HepG2 (cell line): Measurements from ENCODE around the gene CPVL. TPM values are rescaled to one million over a fixed set of nuclear protein-coding genes. Genes with fewer than 3 reads are reported as not detected.

Experiments used
- ATAC-seq: fragments of 200-7000 bp; cut with Tn5 transposase; 3 replicates; pipeline ENCODE4 v1.9.1; 2020; ENCODE audit warnings: mild to moderate bottlenecking, moderate library complexity
- BruUV-seq: library from RNA; stranded (reverse); fragments of 400-500 nt; replicated peaks from 2 replicates; lab custom pipeline; 2021; lab: Mats Ljungman, UMichigan
- CTCF ChIA-PET: fragments of 300-600 bp; formaldehyde crosslinking; extraction: SDS; loops from one replicate; lab custom pipeline; 2021; ENCODE audit warnings: low total read pairs, inconsistent platforms, low intra/inter-chr PET ratio; lab: Yijun Ruan, JAX
- POLR2A ChIA-PET: fragments of 350-600 bp; sonication (Branson Sonifier 250); formaldehyde crosslinking; loops from one replicate; lab custom pipeline; 2020; ENCODE audit warnings: antibody characterized with exemption, inconsistent platforms; lab: Yijun Ruan, JAX
- DNase-seq: peaks from one replicate; pipeline ENCODE4 v3.0.0-alpha.2; 2015; ENCODE audit warnings: low spot score
- FAIRE-seq: peaks from 3 replicates; lab custom pipeline; 2011; peaks lifted over from hg19 to GRCh38; lab: Jason Lieb, UNC
- H2AFZ ChIP-seq: one replicate; pipeline ENCODE4 v1.6.1; 2011; ENCODE audit warnings: low read length, inconsistent platforms
- H3K27ac ChIP-seq: fragments of 300-600 bp; 3 replicates; pipeline ENCODE4 v1.8.0; 2011; ENCODE audit warnings: mixed run types, mild to moderate bottlenecking, mixed read lengths, low read length, inconsistent platforms; ENCODE audit not compliant: insufficient read depth; ENCODE audit errors: extremely low read length
- H3K27me3 ChIP-seq, 2 experiments: fragments of 200-600 bp in 1 of 2; 2 replicates in 1 of 2; 3 replicates in 1 of 2; pipeline versions ENCODE4 v1.6.0 to v1.8.0; 2011; ENCODE audit warnings: low read length in 2 of 2, mild to moderate bottlenecking in 2 of 2, moderate library complexity in 2 of 2, inconsistent platforms in 1 of 2; ENCODE audit not compliant: insufficient read depth in 2 of 2, control insufficient read depth in 1 of 2
- H3K36me3 ChIP-seq, 2 experiments: fragments of 200-600 bp in 1 of 2; replicated peaks in 1 of 2; 2 replicates in 1 of 2; 3 replicates in 1 of 2; pipeline versions ENCODE4 v1.5.1 to v1.8.0; 2011; ENCODE audit warnings: low read length in 2 of 2, inconsistent platforms in 1 of 2; ENCODE audit not compliant: insufficient read depth in 2 of 2, control insufficient read depth in 1 of 2
- H3K4me1 ChIP-seq: 2 replicates; pipeline ENCODE4 v1.5.1; 2012; ENCODE audit warnings: low read length, inconsistent platforms; ENCODE audit not compliant: insufficient read depth
- H3K4me2 ChIP-seq: 2 replicates; pipeline ENCODE4 v1.6.0; 2011; ENCODE audit warnings: low read depth, low read length, inconsistent platforms
- H3K4me3 ChIP-seq, 3 experiments: fragments of 200-600 bp in 1 of 3; sonication (generic), shearing (Covaris generic) in 1 of 3; replicated peaks in 1 of 3; 2 replicates each; pipeline ENCODE4 v1.5.1; 2011 to 2016; ENCODE audit warnings: low read length in 3 of 3, inconsistent platforms in 2 of 3, low read depth in 2 of 3, mild to moderate bottlenecking in 2 of 3, control low read depth in 1 of 3, mixed read lengths in 1 of 3; ENCODE audit not compliant: insufficient read depth in 1 of 3
- H3K79me2 ChIP-seq: one replicate; pipeline ENCODE4 v1.6.1; 2011; ENCODE audit warnings: low read length, inconsistent platforms; ENCODE audit not compliant: insufficient read depth
- H3K9ac ChIP-seq: 2 replicates; pipeline ENCODE4 v1.6.0; 2011; ENCODE audit warnings: mild to moderate bottlenecking, low read depth, low read length, inconsistent platforms; ENCODE audit not compliant: insufficient read depth
- H3K9me3 ChIP-seq: 2 replicates; pipeline ENCODE4 v1.5.1; 2012; ENCODE audit warnings: mild to moderate bottlenecking, low read length
- H4K20me1 ChIP-seq: 2 replicates; pipeline ENCODE4 v1.6.0; 2011; ENCODE audit warnings: inconsistent platforms, mild to moderate bottlenecking, low read length, moderate library complexity; ENCODE audit not compliant: insufficient read depth
- ARID3A ChIP-seq: IDR thresholded peaks from 2 replicates; pipeline ENCODE4 v1.6.1; 2012; ENCODE audit warnings: low read depth, low read length, improper control_type of control experiment
- PAF1 ChIP-seq: IDR thresholded peaks from 2 replicates; pipeline ENCODE4 v1.6.1; 2016; ENCODE audit warnings: missing genetic modification reagents, missing compliant biosample characterization
- PLRG1 ChIP-seq: fragments of 450-650 bp; conservative IDR thresholded peaks from 2 replicates; pipeline ENCODE4 v1.6.1; 2016
- RNF2 ChIP-seq: fragments of 450-650 bp; conservative IDR thresholded peaks from 2 replicates; pipeline ENCODE4 v1.6.1; 2016; ENCODE audit warnings: low read depth
- SALL1 ChIP-seq: sonication (generic); formaldehyde crosslinking; IDR thresholded peaks from 2 replicates; pipeline ENCODE4 v1.8.0; 2022; ENCODE audit warnings: mild to moderate bottlenecking, missing genetic modification reagents
- THRA ChIP-seq: sonication (generic); formaldehyde crosslinking; IDR thresholded peaks from 2 replicates; pipeline ENCODE4 v1.4.0; 2020; ENCODE audit warnings: missing genetic modification reagents, borderline replicate concordance
- TSC22D2 ChIP-seq: sonication (generic); formaldehyde crosslinking; IDR thresholded peaks from 2 replicates; pipeline ENCODE4 v1.5.1; 2020; ENCODE audit warnings: missing genetic modification reagents, mild to moderate bottlenecking, borderline replicate concordance
- ZBTB25 ChIP-seq: IDR thresholded peaks from 2 replicates; pipeline ENCODE4 v1.6.1; 2018; ENCODE audit warnings: missing genetic modification reagents
- ZNF101 ChIP-seq: sonication (generic); formaldehyde crosslinking; IDR thresholded peaks from 2 replicates; pipeline ENCODE4 v1.4.0; 2020; ENCODE audit warnings: mild to moderate bottlenecking, low read depth, missing genetic modification reagents, borderline replicate concordance
- ZNF136 ChIP-seq: sonication (generic); formaldehyde crosslinking; IDR thresholded peaks from 2 replicates; pipeline ENCODE4 v1.8.1; 2022; ENCODE audit warnings: low read depth, mild to moderate bottlenecking, moderate library complexity, missing genetic modification reagents
- ZNF138 ChIP-seq: sonication (generic); formaldehyde crosslinking; IDR thresholded peaks from 2 replicates; pipeline ENCODE4 v1.5.0; 2020; ENCODE audit warnings: mild to moderate bottlenecking, low read depth, missing genetic modification reagents
- ZNF234 ChIP-seq: sonication (generic); formaldehyde crosslinking; conservative IDR thresholded peaks from 2 replicates; pipeline ENCODE4 v1.5.1; 2020; ENCODE audit warnings: mild to moderate bottlenecking, missing genetic modification reagents
- ZNF510 ChIP-seq: sonication (generic); formaldehyde crosslinking; IDR thresholded peaks from 2 replicates; pipeline ENCODE4 v1.4.0; 2020; ENCODE audit warnings: low read depth, mild to moderate bottlenecking, missing genetic modification reagents
- ZNF615 ChIP-seq: sonication (generic); formaldehyde crosslinking; IDR thresholded peaks from 2 replicates; pipeline ENCODE4 v1.5.0; 2020; ENCODE audit warnings: mild to moderate bottlenecking, missing genetic modification reagents, borderline replicate concordance
- ZNF672 ChIP-seq: sonication (generic); formaldehyde crosslinking; IDR thresholded peaks from 2 replicates; pipeline ENCODE4 v1.8.1; 2022; ENCODE audit warnings: missing genetic modification reagents
- ZSCAN22 ChIP-seq: sonication (generic); formaldehyde crosslinking; IDR thresholded peaks from 2 replicates; pipeline ENCODE4 v1.4.0; 2020; ENCODE audit warnings: mild to moderate bottlenecking, missing genetic modification reagents
- whole genome bisulfite sequencing: methylation state at CpG from one replicate; pipeline ENCODE4 v1.1.6; 2017; ENCODE audit warnings: low lambda C conversion rate; 5-methylcytosine and 5-hydroxymethylcytosine counted together
- in situ Hi-C: cut with HindIII; loops from 2 replicates; pipeline ENCODE4 v1.10.0; 2017; ENCODE audit warnings: low pct_unique_long_range_greater_than_20kb; ENCODE audit not compliant: extremely low pct_ligation_motif_present
- intact Hi-C: fragments of 100-400 bp; cut with micrococcal nuclease; formaldehyde crosslinking; loops from one replicate; pipeline ENCODE4 v1.10.0; 2022; ENCODE audit not compliant: unreplicated experiment
- polyA plus RNA-seq, 8 experiments: library from polyadenylated mRNA; depleted of rRNA in 3 of 8; stranded (reverse) in 7 of 8; unstranded in 1 of 8; fragments of >200 nt; fragmentation: Illumina TruSeq in 4 of 8; extraction: Trizol in 4 of 8; gene quantifications; 2 replicates each; pipeline versions ENCODE4 v1.2.1 to v1.2.3, GENCODE V29; 2011 to 2016; ENCODE audit warnings: low read depth in 4 of 8, missing spikeins in 1 of 8, mixed read lengths in 1 of 8; ENCODE audit not compliant: insufficient read depth in 1 of 8
- total RNA-seq, 5 experiments: library from RNA; depleted of rRNA; stranded (reverse); fragments of >200 nt; fragmentation: Illumina TruSeq; extraction: Trizol; gene quantifications; 2 replicates each; pipeline ENCODE4 v1.2.3, GENCODE V29; 2016; ENCODE audit warnings: low read depth in 1 of 5

The CPVL gene
- total and polyA plus RNA-seq, 2 of the 13 experiments (the other 11 are each of a cell fraction or from before 2014, with no cell fraction given): 59.2 to 294 TPM

GRCh38 chr7:29149036-29149435 lies 2.7 kb upstream of the CPVL start (continued):
- TF ChIP-seq ZNF510 (CRISPR knock-in tag) (no peak), PAF1 (CRISPR knock-in tag) (no peak), ZNF136 (CRISPR knock-in tag) (no peak), RNF2 (no peak), ZNF672 (no peak), ZBTB25 (CRISPR knock-in tag) (no peak), ZNF234 (CRISPR knock-in tag) (no peak)

- no peak overlapping the region for H2AFZ ChIP-seq
- CTCF ChIA-PET: no interaction called here
- intact Hi-C loops: no loop called here
- DNase-seq (no peak), FAIRE-seq (no peak), ATAC-seq (no peak)
- H3K79me2 ChIP-seq: peaks cover 19% of the 10 kb centered on the region
- no peaks in the 10 kb centered on the region for H3K9me3 ChIP-seq
- WGBS: 100% methylated on average over 4 of the region's 4 CpGs
- peaks cover 55% of the 10 kb centered on the region for H3K4me1 ChIP-seq
- no TSS peak for BruUV-seq
- no peak overlapping the region for H3K9ac ChIP-seq
- no peak for TF ChIP-seq THRA
- TF ChIP-seq ZSCAN22 (CRISPR knock-in tag): no peak
- no peak for TF ChIP-seq ZNF138 (CRISPR knock-in tag)
- no peak for TF ChIP-seq ARID3A
- TF ChIP-seq SALL1 (CRISPR knock-in tag): no peak
- no peak for TF ChIP-seq TSC22D2
- no peak for TF ChIP-seq ZNF101 (CRISPR knock-in tag)
- no peak for TF ChIP-seq ZNF615
- no peak for TF ChIP-seq PLRG1
- no peak overlapping the region for H3K27ac ChIP-seq
- no peak overlapping the region for H3K4me2 ChIP-seq
- in situ Hi-C loops: no loop called here
- POLR2A ChIA-PET: interaction anchor here (3.0 kb wide), 1 partner anchor 16 kb away, joined by 19 read pairs; no protein-coding TSS in a partner anchor
- H3K27me3 ChIP-seq: no peaks in the 10 kb centered on the region; a peak in 1 of 5 replicates
- H3K36me3 ChIP-seq: no peaks in the 10 kb centered on the region
- no peak overlapping the region for H3K4me3 ChIP-seq
- no peaks in the 10 kb centered on the region for H4K20me1 ChIP-seq
Measured at GRCh38 chr7:29147821-29148220, 1.5 kb upstream of the CPVL start.
